ENCODE data around the gene ZNF358.

The ZNF358 gene

DNA sequence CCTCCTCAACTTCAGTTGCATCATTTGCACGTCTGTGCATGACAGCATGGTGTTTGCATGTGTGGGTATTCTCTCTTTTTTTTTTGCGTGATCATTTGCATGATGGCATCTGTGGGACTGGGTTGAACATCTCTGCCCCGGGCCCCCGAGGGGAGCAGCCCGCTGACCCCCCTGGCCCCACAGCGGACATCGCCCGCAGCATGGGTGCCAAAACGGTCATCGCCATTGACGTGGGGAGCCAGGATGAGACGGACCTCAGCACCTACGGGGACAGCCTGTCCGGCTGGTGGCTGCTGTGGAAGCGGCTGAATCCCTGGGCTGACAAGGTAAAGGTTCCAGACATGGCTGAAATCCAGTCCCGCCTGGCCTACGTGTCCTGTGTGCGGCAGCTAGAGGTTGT, 42.8 kb downstream of the ZNF358 start:
- DNase-seq (ENCODE audit: low read depth, low spot score) = no peak

GRCh38 chr19:7559102-7559501, 43.2 kb downstream of the ZNF358 start:
- DNase-seq (ENCODE audit: low read depth, low spot score) = no peak

- no peak for DNase-seq (ENCODE audit: low read depth, low spot score)
These were observed 44.4 kb downstream of the ZNF358 start for GRCh38 chr19:7560255-7560654.

DNA sequence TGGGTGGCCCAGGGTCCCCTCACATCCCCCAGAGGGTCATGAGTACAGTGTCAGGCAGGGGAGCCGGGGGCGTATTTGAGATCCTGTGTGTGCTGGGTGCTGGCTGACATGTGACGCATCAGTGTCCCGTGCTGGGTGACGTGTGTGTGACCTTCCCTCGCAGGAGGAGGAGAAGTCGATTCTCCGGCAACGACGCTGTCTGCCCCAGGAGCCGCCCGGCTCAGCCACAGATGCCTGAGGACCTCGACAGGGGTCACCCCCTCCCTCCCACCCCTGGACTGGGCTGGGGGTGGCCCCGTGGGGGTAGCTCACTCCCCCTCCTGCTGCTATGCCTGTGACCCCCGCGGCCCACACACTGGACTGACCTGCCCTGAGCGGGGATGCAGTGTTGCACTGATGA, 45.4 kb downstream of the ZNF358 start:
- DNase-seq (ENCODE audit: low read depth, low spot score) = no peak

- no peak for DNase-seq (ENCODE audit: low read depth, low spot score)
These were observed 46.9 kb downstream of the ZNF358 start for GRCh38 chr19:7562646-7563393.

DNA sequence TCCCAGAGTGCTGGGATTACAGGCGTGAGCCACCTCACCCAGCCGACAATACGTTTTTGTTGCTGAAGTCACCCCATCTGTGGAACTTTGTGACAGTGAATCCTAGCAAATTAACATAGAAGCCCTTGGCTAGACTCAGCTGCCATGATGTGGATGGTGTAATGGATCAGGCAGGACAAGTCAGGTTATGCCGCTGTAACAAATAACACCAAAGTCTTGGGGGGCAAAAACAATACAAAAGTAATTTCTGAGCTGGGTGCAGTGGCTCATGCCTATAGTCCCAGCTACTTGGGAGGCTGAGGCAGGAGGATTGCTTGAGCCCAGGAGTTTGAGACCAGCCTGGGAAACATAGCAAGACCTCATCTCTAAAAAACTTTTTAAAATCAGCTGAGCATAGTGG, 49.0 kb downstream of the ZNF358 start:
- DNase-seq (ENCODE audit: low read depth, low spot score) = no peak

DNA sequence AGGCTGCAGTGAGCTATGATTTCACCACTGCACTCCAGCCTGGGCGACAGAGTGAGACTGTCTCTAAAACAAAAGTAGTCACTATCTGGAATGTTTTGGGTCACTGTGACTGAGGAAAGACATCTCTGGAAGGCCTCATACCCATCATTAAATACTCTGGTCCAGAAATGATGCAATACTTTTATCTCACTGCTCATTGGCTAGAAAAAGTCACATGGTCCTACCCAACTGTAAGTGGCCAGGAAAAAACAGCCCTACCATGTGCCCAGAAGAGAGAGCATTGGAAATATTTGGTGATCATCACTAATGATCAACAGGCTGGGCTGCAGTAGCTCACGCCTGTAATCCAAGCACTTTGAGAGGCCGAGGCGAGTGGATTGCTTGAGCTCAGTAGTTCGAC, 49.4 kb downstream of the ZNF358 start:
- no peak for DNase-seq (ENCODE audit: low read depth, low spot score)
